DMS79 treated with DMSO at 0.1 percent for 48 hours (cell line): ENCODE results near the gene RAD23B.
"Not testable (repeated sequence)": the region's sequence is repeated elsewhere in the genome, so short reads cannot be mapped to it uniquely, and the experiment has no call there.

Experiments used
- DNase-seq: peaks from one replicate; lab custom pipeline; 2025; lab: John Stamatoyannopoulos, UW

RAD23B gene

GRCh38 chr9:107293543-107294085 is 10.5 kb downstream of the RAD23B start:
- DNase-seq: no peak

DNA sequence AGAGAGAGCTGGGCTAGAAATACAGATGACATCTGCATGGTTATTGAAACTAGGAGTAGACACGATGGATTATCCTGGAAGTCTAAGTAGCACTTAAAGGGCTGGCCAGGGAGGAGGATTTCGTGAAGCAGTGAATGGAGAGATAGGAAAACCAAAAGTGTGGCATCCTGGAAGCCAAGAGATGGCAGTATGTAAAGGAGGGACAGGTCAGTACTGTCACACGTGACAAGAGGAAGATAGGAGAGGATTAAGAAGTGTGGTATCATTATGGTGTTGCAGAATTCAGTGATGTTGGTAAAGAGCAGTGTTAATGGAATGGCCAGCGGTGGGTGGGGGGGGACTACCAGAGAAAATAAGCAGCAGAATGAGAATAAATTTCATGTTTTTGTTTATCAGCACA is 11.7 kb downstream of the RAD23B start:
- DNase-seq: no peak

DNA sequence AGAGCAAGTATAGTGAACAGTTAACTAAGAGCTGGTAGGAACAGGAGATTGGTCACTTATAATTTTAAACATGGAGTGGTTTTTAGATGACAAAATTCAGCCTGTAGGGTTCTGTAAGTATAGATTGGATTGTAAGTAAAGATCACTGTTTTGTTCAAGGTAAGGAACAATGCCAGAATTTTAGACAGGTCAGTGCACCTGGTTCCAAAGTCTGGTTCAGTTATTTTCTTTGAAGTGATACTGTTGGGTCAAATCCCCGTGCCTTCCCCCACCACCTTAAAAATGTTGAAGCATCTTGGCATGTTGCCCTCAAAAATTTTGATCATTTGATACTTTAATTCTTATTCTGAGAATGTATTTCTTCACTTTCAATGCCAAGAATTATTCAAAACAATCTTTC is 12.9 kb downstream of the RAD23B start:
- DNase-seq: no peak

GRCh38 chr9:107296592-107296991 is 13.5 kb downstream of the RAD23B start:
- DNase-seq: not testable (repeated sequence)

DNA sequence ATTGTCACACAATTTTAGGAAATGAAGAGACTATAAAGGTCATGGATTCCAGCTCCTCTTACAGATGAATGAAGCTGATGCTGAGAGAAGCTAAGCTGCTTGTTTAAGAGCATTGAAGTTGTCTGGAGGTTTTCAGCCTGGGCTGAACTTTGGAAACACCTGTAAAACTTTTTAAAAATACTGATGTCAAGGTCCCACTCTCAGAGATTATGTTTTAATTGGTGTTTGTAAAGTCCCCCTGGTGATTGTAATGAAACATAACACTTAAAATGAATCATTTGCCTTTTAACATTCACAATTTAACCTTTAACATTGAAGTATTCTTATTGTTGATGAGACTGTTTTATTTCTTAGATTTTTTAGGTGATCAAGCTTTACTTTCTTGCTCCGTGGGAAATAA is 16.4 kb downstream of the RAD23B start:
- DNase-seq: no peak

- no peak for DNase-seq
Measured at GRCh38 chr9:107306308-107306707, 23.2 kb downstream of the RAD23B start.

- DNase-seq: no peak
Measured at GRCh38 chr9:107307331-107307730, 24.3 kb downstream of the RAD23B start.

DNA sequence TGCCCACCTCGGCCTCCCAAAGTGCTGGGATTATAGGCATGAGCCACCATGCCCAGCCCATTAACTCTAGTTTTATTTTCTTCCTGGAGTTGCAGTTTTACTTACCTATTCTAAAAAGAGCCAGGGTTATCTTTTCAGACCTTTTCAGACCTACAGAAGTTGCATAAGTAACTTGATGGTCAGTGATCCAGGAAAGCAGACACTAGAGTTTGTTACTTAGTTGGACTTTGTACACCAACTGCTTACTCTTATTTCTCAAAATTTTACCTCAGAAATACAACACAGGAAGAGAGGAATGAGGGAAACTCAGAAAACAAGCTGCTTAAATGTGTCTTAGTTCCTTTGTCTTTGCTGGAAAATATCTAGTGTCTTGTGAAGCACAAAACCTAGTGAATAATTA is 25.4 kb downstream of the RAD23B start:
- DNase-seq: no peak

DNA sequence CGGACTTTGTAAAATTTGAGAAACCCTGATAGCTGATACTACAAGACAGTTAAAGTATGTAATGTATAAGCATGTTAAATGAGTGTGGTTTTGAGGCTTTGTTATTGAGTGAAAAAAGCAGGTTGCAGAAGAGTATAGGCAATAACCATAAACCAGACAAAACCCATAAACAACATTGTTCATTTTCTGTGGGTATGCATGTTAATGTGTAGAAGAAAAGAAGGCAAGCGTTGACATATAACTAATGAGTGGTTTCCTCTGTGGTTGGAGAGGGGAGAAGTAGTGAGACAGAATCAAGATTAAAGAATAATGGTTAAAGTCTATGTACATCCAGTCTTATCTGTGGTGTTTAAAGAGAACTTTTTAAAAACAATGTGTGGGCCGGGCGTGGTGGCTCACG is 26.2 kb downstream of the RAD23B start:
- no peak for DNase-seq

DNA sequence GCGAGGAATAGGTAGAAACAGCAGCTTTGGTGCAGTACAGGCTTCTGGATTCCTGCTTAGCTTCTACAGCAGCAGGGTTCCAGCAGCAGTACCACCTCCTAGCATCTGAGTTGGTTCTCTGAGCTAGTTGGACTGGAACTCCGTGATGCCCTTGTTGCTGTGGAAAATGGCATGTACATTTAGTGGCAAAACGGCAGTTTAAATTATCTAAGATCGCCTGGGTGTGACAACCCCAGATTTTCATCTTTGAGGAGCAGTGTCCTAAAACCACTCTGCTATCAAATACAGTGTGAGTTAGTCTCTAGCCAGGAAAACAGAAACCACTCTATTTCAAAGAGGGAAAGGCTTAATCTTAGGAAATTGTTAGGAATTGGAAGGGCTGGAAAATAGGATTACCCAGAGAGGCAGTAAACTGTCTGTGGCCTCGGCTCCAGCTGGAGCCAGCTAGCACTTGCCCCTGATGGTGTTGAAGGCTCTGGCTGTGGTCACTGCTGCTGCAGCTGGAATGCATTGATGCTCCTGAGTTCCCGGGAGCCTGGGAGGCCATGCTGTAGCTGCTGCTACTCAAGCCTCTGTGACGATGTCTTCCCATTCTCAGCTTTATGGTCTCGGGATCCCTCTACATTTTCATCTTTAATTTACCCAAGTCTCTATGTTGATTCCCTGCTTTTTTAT is 29.4 kb downstream of the RAD23B start:
- DNase-seq: no peak

- no peak for DNase-seq
Measured at GRCh38 chr9:107313555-107314096, 30.5 kb downstream of the RAD23B start.

- no peak for DNase-seq
Measured at GRCh38 chr9:107314763-107315162, 31.7 kb downstream of the RAD23B start.

DNA sequence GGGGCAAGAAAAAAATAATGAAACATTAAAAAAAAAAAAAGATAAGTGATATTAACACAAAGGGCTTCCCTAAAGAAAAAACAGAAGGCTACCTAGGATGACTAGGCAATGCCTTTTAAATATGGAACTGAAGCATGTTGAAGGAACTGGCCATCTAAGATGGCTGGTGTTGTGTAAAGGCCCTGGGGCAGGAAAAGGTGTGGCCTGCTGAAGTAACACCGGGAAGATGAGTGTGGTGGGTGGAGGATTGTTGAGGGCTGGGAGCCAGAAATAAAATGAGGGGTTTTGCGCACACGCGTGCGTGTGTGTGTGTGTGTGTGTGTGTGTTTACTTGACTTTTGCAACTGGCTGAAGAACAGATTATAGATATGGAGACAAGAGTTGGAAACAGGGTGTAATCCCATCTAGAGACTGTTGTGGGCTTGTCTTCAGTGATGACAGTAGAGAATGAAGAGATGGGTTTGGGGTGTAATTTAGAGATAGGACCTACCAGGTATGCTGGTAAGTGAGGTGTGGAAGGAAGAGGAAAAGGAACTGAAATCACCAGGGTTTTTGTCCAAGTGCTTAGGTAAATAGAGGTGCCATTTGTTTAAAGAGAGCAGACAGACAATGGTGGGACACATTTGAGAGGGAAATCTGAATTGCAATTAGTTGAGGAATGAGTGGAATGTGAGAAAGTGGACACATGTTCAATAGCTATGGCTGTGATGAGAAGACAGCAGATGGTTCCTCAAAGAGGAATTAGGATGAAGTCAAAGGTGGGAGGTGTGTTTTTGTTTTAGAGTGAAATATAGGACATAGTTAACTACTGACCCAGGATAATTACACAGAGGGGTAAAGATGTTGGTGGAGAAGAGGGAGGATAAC is 33.9 kb downstream of the RAD23B start:
- no peak for DNase-seq

GRCh38 chr9:107322643-107323042 is 39.6 kb downstream of the RAD23B start:
- DNase-seq: no peak

DNA sequence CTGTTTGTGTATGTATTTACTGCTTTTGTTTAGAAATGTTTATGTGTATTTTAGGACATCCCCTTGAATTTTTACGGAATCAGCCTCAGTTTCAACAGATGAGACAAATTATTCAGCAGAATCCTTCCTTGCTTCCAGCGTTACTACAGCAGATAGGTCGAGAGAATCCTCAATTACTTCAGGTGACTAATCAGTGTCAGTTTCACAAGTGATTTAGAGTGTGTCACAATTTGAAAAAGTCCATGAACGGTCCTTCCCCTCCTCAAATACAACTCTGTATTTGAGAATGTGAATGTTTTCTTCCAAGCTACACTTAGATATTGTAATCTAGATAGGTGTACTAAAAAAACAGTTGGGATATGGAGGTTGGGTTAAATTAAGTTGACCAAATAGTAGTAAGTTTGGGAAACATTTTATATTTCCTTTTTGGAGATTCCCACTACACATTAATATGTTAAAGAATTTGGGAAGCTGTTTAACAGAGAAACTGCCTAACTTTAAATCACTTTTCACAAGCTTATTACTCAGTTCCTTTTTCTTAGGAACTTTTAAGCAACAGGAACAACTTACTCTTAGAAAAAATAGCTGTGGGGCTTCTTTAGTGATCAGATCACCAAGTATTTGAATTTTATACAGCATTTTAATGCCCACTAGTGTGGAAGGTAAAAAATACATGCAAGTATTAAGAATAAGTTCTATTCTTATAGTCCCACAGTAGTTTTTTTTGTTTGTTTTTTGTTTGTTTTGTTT is 40.9 kb downstream of the RAD23B start:
- DNase-seq: no peak

DNA sequence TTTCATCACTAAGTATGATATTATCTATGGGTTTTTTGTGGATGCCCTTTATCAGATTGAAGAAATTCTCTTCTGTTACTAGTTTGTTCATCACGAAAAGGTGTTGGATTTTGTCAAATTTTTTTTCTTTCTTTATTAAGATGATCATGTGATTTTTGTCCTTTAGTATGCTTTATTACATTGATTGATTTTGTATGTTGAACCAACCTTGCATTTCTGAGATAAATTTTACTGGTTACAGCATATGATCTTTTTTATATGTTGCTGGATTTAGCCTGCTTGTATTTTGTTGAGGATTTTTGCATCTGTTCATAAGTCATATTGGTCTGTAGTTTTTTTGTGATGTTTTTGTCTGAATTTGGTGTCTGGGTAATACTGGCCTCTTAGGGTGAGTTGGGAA is 42.8 kb downstream of the RAD23B start:
- no peak for DNase-seq

- DNase-seq: no peak
Measured at GRCh38 chr9:107328510-107328909, 45.4 kb downstream of the RAD23B start.

DNA sequence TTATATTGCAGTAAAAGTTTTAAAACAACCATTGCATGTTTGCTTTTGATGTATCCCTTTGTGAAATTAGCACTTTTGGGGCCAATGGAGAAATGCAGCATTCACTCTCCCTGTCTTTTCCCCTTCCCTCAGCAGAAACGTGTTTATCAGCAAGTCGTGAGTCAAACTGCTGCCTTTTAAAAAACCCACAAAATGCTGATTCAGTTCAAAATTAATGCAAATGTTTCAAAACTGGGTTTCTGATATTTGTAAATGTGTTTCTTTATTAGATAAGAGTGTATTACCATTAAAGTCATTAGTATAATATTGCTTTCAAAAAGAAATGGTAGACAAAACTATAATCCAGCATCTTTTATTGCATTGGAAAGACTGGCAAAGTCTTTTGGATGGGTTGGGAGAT is 47.3 kb downstream of the RAD23B start:
- DNase-seq: no peak

- no peak for DNase-seq
Measured at GRCh38 chr9:107332883-107333282, 49.8 kb downstream of the RAD23B start.

DNA sequence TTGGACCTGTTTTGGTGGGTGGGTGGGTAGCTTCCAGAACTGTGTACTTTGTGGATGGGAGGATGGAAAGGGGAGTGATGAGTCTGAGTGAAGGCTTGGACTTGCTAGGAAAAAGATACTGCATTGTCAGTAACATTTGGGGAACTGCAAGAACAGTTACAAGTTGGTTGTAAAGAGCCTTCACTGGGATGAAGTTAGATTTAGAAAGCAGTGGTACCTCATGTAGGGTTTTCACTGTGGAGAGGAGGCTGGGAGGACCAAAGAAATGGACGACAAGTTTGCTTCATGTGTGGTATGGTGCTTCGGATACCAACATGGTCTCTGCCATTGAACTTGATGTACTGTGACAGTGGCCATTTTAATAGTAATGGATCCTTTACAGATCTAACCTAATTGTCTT is 50.3 kb downstream of the RAD23B start:
- DNase-seq: no peak

DNA sequence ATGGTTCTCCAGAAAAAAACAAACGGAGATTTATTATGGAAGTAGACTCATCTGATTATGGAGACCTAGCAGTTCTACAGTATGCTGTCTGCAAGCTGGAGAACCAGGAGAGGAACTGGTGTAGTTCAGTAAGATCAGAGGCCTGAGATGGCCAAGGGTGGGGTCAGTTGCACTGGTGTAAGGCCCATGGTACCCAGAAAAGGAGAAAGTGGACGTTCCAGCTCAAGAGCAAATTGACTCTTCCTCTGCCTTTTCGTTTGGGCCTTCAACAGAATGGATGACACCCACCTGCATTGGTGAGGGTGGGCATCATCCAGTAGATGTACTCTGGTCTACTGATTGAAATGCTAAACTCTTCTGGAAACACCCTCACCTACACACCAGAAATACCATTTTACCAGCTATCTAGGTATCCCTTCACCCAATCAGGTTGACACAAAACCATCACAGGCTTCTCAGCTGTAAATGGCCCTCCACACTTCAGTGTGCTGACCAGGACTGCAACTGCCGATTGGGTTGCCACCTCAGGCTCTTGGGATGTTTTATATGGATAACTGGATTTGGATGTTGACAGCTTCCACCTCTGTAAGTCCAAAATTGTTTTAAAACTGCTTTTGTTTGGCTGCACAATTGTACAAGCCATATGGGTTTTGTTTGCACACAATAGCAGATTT is 51.2 kb downstream of the RAD23B start:
- no peak for DNase-seq

DNA sequence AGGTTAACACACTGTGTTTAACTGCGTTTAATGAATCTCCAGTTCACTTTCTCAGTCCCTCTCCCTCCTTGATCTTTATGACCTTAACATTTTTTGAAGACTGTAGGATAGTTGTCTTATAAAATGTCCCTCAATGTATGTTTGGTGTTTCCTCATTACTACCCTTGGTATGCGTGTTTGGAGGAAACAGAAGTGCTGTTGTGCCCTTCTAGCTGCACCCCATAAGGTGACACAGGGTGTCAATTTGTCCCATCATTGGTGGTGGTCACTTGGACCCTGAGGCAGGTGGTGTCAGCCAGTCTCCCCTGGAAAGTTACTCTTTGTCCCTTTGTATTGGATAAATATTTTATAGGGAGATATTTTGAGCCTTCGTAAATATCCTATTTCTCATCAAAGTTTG is 52.3 kb downstream of the RAD23B start:
- no peak for DNase-seq
